GM10248 (cell line): Measurements from ENCODE around the gene EYA3.

Experiments used
- CTCF ChIA-PET: fragments of 300-600 bp; sonication (Branson Sonifier 250); formaldehyde crosslinking; extraction: SDS; loops from one replicate; lab custom pipeline; 2021; ENCODE audit warnings: antibody characterized with exemption; lab: Yijun Ruan, JAX
- POLR2A ChIA-PET: fragments of 350-650 bp; sonication (Branson Sonifier 250); formaldehyde crosslinking; extraction: SDS; loops from one replicate; lab custom pipeline; 2020; ENCODE audit warnings: antibody characterized with exemption; lab: Yijun Ruan, JAX
- DNase-seq: peaks from one replicate; pipeline ENCODE4 v3.0.0; 2012; ENCODE audit errors: extremely low spot score
- CTCF ChIP-seq: IDR thresholded peaks from 2 replicates; pipeline ENCODE4 v1.5.1; 2012; ENCODE audit warnings: mild to moderate bottlenecking, low read depth; ENCODE audit errors: extremely low read depth, missing control alignments, control extremely low read depth

The EYA3 gene

GRCh38 chr1:28078680-28079626 lies 9.5 kb downstream of the EYA3 start:
- ChIA-PET CTCF (interaction anchor here (0.8 to 6.0 kb wide), 13 partner anchors 8 to 189 kb away, joined by 3 to 50 read pairs (median 6); partner anchors contain the start of gene EYA3), POLR2A (interaction anchor here (0.9 to 1.5 kb wide), 2 partner anchors 10 to 20 kb away, joined by 3 read pairs; partner anchors contain the start of gene EYA3)
- TF ChIP-seq CTCF, result no peak
- DNase-seq, result no peak

DNA sequence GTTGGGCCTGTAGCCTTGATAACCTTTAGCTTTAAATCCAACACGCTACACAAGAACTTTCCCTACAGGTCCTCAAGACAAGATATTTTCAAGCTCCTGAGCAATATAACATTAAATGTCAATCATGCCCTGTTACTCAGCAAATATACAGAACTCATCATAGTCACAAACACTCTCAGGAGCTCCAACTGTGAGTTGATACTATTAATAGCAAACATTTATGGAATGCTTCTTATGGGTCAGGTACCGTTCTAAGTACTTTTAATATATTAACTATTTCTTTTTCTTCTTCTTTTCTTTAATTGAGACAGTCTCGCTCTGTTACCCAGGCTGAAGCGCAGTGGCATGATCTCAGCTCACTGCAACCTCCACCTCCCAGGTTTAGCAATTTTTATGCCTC lies 10.1 kb downstream of the EYA3 start:
- ChIA-PET POLR2A (interaction anchor here (0.9 to 1.5 kb wide), 2 partner anchors 10 to 19 kb away, joined by 3 read pairs; partner anchors contain the start of gene EYA3), CTCF (interaction anchor here (0.8 to 6.0 kb wide), 14 partner anchors 8 to 221 kb away, joined by 3 to 50 read pairs (median 6); partner anchors contain the start of gene EYA3)
- no peak for DNase-seq
- TF ChIP-seq CTCF, result no peak

- ChIA-PET CTCF (interaction anchor here (1.0 to 6.0 kb wide), 8 partner anchors 8 to 217 kb away, joined by 3 to 50 read pairs (median 4); partner anchors contain the start of gene EYA3), POLR2A (interaction anchor here (0.9 to 1.4 kb wide), 2 partner anchors 14 to 403 kb away, joined by 3 read pairs; partner anchors contain the start of genes EYA3 and IFI6)
- DNase-seq, result no peak
- no peak for TF ChIP-seq CTCF
Measured at GRCh38 chr1:28074892-28075511, 13.4 kb downstream of the EYA3 start.

GRCh38 chr1:28073867-28074266 lies 14.5 kb downstream of the EYA3 start:
- no peak for TF ChIP-seq CTCF
- CTCF ChIA-PET, result no interaction called here
- POLR2A ChIA-PET, result no interaction called here

DNA sequence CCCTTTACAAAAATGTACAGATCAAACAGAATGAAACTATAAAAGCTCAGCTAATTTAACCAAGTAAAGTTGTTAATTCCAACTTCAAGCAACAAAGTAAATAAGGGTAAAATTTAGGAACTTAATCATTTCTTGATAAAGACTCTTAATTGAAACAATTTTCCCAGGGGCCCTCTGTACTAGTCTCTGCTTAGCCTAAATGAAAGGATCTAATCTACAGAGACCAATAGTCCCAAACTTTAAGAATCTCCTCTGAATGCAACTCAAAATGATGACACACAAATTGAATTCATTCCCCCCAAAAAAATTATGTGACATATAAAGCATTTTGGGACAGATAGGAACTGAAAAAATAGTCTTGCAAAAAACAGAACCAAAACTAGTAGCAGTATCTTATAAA lies 16.6 kb downstream of the EYA3 start:
- CTCF ChIA-PET, result interaction anchor here (1.1 to 1.5 kb wide), 2 partner anchors 18 to 214 kb away, joined by 3 to 4 read pairs; no protein-coding TSS in a partner anchor
- no peak for DNase-seq
- no peak for TF ChIP-seq CTCF
- POLR2A ChIA-PET, result interaction anchor here (0.7 kb wide), 1 partner anchor 12 kb away, joined by 4 read pairs; no protein-coding TSS in a partner anchor

More at GRCh38 chr1:28073867-28074266, 14.5 kb downstream of the EYA3 start:
- no peak for DNase-seq

GRCh38 chr1:28070725-28071593 lies 17.5 kb downstream of the EYA3 start:
- CTCF ChIA-PET, result interaction anchor here (1.1 to 1.5 kb wide), 2 partner anchors 19 to 213 kb away, joined by 3 to 4 read pairs; no protein-coding TSS in a partner anchor
- POLR2A ChIA-PET, result no interaction called here
- no peak for DNase-seq
- TF ChIP-seq CTCF, result no peak
